Bronchial epithelial cell (primary cell): ENCODE data around the gene RAB8B. TPM values are rescaled to one million over a fixed set of nuclear protein-coding genes. Genes with fewer than 3 reads are reported as not detected.

Experiments
- DNase-seq: peaks from one replicate; pipeline ENCODE4 v3.0.0-alpha.2; 2010; ENCODE audit warnings: low read depth
- FAIRE-seq: peaks from 2 replicates; lab custom pipeline; 2011; peaks lifted over from hg19 to GRCh38; lab: Jason Lieb, UNC
- H3K27me3 ChIP-seq: 2 replicates; pipeline ENCODE4 v1.5.1; 2011; ENCODE audit warnings: low read length; ENCODE audit not compliant: control insufficient read depth, insufficient read depth
- H3K36me3 ChIP-seq: 2 replicates; pipeline ENCODE4 v1.5.1; 2011; ENCODE audit warnings: low read length; ENCODE audit not compliant: control insufficient read depth, insufficient read depth
- H3K4me3 ChIP-seq: 2 replicates; pipeline ENCODE4 v1.5.1; 2011; ENCODE audit warnings: mild to moderate bottlenecking, low read depth, low read length, control low read depth
- total RNA-seq: library from RNA; depleted of rRNA; stranded (reverse); fragments of >200 nt; gene quantifications from 2 replicates; pipeline ENCODE4 v1.2.1, GENCODE V29; 2014
- TF ChIP-seq, protein P1 (sequence below): IDR thresholded peaks from 2 replicates; pipeline ENCODE4 v1.5.1; 2011; ENCODE audit warnings: mild to moderate bottlenecking, moderate library complexity, low read length, control low read depth, inconsistent platforms; ENCODE audit not compliant: insufficient read depth, severe bottlenecking

The RAB8B gene
- total RNA-seq, 1 donor from 2014 or later: 18.7 TPM

DNA sequence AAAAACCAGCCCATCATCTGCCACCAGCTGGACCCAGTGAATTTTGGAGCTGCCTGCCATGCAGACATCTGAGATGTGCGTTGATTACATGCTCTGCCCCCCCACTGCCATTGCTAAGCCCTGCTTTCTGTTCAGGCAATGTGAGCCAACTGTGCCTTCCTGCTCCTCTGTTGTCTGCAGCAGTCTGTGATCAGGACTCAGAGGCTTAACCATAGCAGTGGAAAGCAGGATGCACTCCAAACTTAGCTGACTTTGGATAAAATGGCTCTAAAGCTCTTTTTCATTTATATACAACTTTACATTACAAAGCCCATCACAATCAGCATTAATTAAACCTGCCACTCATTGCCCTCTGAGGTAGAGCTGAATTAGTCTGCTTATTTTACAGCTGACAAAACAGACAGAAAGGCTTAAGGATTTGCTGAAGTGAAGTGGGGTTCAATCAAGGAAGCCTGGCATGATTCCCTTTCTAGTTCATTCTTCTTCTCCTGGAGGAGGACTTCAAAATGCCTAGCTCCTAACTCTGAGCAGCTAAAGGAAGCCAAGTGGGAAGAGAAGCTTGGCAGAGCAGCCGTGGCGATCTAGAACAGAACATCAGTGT lies 16.5 kb upstream of the RAB8B start:
- Histone ChIP-seq H3K4me3 (no peak overlapping the region), H3K27me3 (no peaks in the 10 kb centered on the region), H3K36me3 (no peaks in the 10 kb centered on the region)
- DNase-seq (no peak), FAIRE-seq (no peak)
- TF ChIP-seq, protein P1, sequence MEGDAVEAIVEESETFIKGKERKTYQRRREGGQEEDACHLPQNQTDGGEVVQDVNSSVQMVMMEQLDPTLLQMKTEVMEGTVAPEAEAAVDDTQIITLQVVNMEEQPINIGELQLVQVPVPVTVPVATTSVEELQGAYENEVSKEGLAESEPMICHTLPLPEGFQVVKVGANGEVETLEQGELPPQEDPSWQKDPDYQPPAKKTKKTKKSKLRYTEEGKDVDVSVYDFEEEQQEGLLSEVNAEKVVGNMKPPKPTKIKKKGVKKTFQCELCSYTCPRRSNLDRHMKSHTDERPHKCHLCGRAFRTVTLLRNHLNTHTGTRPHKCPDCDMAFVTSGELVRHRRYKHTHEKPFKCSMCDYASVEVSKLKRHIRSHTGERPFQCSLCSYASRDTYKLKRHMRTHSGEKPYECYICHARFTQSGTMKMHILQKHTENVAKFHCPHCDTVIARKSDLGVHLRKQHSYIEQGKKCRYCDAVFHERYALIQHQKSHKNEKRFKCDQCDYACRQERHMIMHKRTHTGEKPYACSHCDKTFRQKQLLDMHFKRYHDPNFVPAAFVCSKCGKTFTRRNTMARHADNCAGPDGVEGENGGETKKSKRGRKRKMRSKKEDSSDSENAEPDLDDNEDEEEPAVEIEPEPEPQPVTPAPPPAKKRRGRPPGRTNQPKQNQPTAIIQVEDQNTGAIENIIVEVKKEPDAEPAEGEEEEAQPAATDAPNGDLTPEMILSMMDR: no peak

DNA sequence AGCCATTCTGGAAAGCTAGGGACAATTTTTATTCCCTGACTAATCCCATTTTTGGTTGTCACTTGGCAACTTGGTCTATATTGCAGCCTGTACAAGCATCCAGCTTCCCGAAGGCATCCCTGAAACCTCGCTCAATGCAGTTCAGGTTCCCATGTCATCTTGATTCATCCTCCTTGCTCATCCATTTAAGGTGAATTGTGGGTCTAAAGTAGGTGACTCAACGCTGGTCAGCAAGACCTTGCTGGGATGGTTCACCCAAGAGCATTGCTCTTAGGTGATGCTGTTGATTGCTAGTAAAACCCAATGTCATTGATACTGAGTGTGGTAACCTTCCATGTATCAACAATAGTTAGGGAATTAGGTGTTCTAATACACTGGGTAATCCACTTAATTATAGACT lies 13.1 kb upstream of the RAB8B start:
- DNase-seq: peak; percentile 91
- H3K36me3 ChIP-seq: no peaks in the 10 kb centered on the region
- FAIRE-seq: peak; percentile 55
- TF ChIP-seq, protein P1: no peak
- H3K4me3 ChIP-seq: no peak overlapping the region
- no peaks in the 10 kb centered on the region for H3K27me3 ChIP-seq

DNA sequence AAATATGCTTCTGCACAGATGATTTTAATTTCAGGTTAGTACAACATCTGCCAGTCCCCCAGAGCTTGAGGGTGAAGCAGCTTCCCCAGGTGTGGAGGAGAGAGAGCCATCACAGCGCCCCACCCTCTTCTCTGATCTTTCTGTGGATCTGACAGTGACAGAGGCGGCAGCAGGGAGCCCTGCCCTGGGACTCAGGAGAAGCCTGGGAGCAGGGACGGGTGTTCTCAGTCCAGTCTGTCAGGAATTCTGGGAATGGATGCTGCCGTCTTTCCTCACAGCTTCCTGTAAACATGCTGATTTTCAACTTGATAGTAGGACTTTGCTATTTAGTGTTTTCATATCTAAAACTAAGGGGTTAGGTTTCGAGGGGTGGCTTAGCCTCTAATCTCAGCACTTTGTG lies 11.4 kb upstream of the RAB8B start:
- no peak for DNase-seq
- no peaks in the 10 kb centered on the region for H3K27me3 ChIP-seq
- H3K36me3 ChIP-seq: no peaks in the 10 kb centered on the region
- FAIRE-seq: no peak
- H3K4me3 ChIP-seq: no peak overlapping the region
- TF ChIP-seq, protein P1: no peak

DNA sequence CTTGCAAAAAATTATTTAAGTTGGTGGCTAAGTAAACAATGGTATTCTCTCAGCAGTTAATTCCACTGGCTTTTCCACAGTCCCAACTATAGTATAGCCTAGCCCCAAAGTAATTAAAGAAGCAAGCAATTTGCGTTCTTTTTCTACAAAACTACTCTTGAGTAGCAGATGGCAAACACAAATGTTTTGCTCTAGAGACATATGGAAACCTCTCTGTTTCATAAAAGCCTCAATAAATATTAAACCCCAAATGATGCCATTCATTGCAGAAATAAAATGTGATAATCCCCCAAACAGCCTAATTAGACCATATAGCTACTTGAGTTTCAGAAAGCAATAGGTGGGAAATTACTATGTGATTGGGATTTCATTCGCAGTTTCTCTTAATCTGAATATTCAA lies 8.7 kb upstream of the RAB8B start:
- Histone ChIP-seq H3K4me3 (no peak overlapping the region), H3K36me3 (no peaks in the 10 kb centered on the region), H3K27me3 (no peaks in the 10 kb centered on the region)
- no peak for DNase-seq
- no peak for FAIRE-seq
- TF ChIP-seq, protein P1: no peak

DNA sequence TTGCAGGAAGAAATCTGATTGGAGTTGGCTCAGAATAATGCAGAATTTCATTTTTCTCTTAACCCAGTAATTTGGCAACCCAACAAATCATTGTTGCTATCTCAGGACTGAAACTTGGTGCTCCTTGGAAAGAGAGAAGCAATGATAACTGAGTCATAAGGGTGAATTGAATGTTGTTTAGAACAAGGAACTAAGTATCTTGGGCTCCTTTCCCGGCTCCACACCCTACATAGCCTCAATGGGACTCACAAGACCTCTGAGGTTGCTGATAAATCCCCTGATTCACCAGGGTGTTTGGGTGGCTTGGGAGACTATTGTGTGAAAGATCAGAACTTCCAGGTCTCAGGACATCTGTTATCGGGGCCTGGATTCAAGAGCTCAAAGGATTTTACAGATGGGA lies 7.8 kb upstream of the RAB8B start:
- TF ChIP-seq, protein P1: no peak
- H3K36me3 ChIP-seq: no peaks in the 10 kb centered on the region
- no peaks in the 10 kb centered on the region for H3K27me3 ChIP-seq
- H3K4me3 ChIP-seq: no peak overlapping the region
- DNase-seq (peak; percentile 57), FAIRE-seq (no peak)

DNA sequence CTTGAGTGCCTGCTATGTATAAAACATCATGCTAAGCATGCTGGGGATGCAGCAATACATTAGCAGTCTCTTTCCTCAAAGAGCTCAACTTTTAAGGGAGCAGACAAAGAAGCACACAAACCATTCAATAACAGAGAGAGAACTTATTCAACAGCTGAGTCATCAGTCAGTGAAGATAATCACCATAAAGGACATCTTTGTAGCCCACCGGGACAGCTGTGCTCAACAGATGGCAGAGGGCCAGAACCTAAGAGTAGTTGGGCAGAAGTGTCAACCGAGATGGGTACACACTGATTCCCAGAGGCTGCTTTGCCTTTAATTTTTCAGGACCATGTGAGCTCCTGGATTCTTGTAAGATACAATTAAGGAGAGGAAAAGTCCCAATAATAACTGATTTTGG lies 4.2 kb upstream of the RAB8B start:
- Histone ChIP-seq H3K36me3 (no peaks in the 10 kb centered on the region), H3K27me3 (no peaks in the 10 kb centered on the region), H3K4me3 (no peak overlapping the region)
- FAIRE-seq (no peak), DNase-seq (no peak)
- TF ChIP-seq, protein P1: no peak
